Stimulated activated CD4-positive, alpha-beta T cell treated with anti-CD3 and anti-CD28 coated beads, Interleukin-2, amount 100 ng/mL, for 24 hours (primary cell): Measurements from ENCODE around the gene PARP6.
A peak's percentile ranks its signal among the peaks of the same experiment; 100 is the strongest.

Source experiments
- DNase-seq, 2 donors: peaks; one replicate each; pipeline ENCODE4 v3.0.0-alpha.2; 2020

PARP6 gene

GRCh38 chr15:72230197-72231065, 41.9 kb downstream of the PARP6 start:
- peak; percentile 87 to 96 for DNase-seq

- no peak for DNase-seq
Observed at GRCh38 chr15:72229947-72230196, 42.5 kb downstream of the PARP6 start.

DNA sequence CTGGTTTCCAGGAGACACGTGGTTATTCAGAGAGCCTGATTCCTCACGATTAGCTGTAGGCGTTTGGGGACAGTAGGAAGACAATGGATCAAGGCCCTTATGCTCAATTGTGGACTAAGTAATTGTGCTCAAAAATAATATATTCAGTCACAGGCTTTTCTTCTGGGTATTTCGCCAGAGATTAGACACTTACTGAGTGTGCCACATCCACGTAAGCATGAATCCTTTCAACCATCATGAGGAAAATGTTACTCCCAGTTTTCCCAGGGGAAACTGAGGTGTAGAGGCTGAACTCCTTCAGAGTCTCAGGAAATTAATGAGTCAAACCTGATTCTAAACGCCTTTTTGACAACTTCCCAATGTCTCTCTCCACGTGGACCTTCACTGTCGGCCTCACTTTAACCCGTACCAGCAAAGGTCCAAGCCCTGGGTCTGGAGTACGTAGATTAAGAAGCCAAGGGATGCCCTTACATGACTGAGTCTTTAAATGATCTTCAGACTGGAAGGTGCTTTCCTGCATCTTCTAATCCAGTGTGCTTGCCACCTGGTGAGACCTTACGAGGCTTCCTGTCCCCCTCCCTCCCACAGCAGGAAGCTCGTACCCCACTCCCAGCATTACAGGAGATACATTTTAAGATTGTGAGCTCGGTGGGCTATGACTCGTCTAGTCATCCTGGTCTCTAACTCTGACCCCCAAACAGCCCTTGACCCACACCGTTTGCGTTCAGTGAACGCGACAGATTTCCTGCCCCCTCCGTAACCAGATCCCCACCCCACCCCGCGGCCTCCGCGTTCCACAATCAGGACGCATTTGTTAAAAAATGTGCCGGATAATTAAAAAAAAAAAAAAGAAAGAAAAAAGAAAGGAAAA, 43.0 kb downstream of the PARP6 start:
- peak; percentile 48 to 52 for DNase-seq

GRCh38 chr15:72227720-72228119, 44.6 kb downstream of the PARP6 start:
- peak in 1 of 2 donors; percentile 30 for DNase-seq

DNA sequence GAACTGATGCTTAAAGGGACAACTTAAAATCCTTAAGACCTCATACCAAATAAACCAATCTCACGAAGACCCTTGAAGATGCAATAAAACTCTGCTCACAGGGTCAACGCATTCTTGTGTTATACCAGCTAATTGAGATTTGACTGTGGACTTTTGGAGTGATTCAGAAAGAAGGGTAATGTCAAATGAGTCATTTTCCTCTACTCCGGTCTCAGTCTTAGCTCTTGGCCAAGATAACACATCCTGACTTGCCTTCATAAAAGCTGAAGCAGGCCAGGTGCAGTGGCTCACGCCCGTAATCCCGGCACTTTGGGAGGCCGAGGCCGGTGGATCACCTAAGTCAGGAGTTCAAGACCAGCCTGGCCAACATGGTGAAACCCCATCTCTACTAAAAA, 45.2 kb downstream of the PARP6 start:
- peak; percentile 60 to 64 for DNase-seq

- DNase-seq, result no peak
Observed at GRCh38 chr15:72223278-72223677, 49.1 kb downstream of the PARP6 start.

- DNase-seq, result no peak
Observed at GRCh38 chr15:72222393-72222792, 50.0 kb downstream of the PARP6 start.

DNA sequence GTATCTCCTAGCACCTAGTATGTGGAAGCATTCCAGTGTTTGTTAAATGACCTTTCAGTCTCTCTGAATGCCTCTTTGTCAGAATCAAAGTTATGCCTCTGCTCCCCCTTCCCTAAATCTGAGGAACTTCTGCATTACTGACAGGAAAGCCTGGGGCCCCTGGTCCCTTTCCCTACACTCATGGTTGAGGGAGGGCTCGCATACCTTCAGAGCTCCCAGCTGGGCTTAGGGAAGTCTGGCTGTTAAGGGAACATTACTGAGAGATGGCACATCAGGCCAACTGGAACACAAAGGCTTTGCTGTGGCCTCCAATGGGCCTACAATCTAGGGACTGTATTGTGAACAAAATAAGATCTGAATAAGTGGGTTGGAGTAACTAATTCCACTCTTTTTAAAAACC, 51.7 kb downstream of the PARP6 start:
- no peak for DNase-seq

- no peak for DNase-seq
Observed at GRCh38 chr15:72217216-72217615, 55.1 kb downstream of the PARP6 start.

DNA sequence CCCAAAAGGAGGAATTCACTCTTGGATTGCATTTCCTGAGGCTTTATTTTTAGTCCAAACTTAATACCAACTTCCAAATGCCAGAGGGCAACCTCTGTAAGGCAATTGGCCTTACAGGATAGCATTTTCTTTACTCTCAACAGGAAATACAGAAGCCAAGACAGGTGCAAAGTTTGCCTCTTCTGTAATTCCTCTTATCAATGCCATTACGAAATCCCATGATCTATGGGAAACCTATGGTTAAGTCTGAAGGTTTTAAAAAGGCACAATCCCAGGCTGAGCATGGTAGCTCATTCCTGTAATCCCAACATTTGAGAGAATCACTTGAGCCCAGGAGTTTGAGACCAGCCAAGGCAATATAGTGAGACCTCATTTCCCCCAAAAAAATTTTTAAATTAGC, 56.3 kb downstream of the PARP6 start:
- DNase-seq, result no peak

GRCh38 chr15:72207558-72208085, 64.7 kb downstream of the PARP6 start:
- DNase-seq, result no peak

DNA sequence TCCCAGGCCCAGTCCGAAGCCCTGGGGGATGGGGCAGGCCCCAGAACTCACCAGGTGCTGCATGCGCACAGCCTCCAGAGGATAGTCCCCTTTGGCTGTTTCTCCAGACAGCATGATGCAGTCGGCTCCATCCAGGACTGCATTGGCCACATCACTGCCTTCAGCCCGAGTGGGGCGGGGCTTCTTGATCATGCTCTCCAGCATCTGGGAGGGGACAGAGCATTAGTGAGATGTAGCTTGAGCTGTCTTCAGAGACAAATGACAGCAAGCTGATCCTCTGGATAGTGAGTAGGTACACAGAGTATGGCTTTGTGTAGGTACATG, 65.7 kb downstream of the PARP6 start:
- DNase-seq, result no peak

- no peak for DNase-seq
Observed at GRCh38 chr15:72205896-72206676, 66.3 kb downstream of the PARP6 start.

GRCh38 chr15:72205273-72205672, 67.1 kb downstream of the PARP6 start:
- no peak for DNase-seq

DNA sequence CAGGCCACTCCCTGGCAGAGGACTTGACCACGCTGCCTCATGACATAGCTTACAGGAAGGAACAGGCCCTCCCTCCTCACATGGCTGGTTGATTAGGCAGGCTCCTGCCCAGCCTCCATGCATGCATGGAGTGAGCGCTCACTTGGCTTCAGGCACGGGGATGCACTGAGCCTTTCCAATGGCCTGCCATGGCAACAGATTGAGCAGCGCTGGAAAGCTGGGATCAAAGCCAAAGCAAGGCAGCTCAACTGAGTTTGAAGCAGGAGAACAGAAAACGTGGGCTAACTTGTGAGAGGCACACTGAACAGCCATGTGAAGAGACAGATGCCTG, 68.9 kb downstream of the PARP6 start:
- no peak for DNase-seq

GRCh38 chr15:72202801-72203506, 69.4 kb downstream of the PARP6 start:
- DNase-seq, result no peak

DNA sequence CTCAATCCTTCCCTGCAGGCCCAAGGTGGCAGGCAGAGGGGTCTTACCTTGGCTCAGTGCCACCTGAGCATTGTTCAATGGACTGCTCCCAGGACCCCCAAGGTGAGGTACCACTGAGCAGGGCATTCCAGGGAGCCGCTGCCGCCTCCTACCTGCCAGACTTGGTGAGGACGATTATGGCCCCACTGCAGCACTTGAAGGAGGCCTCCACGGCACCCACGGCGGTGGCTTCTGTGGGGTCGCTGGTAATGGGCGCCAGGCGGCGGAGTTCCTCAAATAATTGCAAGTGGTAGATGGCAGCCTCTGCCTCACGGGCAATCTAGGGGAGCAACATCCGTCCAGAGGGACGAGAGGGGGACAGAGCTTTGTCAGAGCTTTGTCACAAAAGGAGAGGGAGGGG, 70.1 kb downstream of the PARP6 start:
- no peak for DNase-seq

- no peak for DNase-seq
Observed at GRCh38 chr15:72201391-72201921, 70.9 kb downstream of the PARP6 start.

DNA sequence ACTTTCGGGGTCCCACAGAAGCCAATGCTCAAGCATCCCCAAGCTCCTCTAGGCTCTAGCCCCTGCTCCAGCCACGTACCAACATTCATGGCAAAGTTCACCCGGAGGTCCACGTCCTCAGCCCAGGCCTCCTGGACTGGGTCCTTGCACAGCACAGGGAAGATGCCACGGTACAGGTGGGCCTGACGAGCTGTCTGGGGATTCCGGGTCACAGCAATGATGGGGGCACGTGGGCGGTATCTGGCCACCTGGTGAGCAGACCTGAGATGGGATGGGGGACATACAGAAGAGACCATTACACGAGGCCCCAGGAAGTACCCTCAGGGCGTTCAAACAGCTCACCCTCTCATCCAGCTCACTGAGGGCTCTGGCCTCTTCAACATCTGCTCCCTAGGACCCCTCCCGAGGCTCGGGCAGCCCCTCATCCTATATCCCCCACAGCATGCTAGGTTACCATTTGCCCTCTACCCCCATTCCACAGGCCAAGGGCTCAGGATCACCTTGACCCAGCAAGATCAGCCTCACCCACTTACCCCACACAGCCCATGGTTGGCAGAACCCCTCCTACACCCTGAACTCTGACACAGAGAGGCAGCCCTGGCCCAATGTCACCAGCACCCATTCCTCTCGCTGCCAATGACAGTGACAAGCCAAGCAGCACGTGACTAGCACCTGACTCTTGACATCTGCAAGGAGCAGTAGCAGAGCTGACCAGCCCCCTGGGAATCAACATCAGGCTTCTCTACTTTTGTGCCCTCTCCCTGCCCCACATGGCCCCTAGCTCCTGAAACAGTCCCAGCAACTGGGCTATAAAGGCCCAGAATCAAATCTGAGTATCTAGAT, 71.7 kb downstream of the PARP6 start:
- DNase-seq, result no peak

GRCh38 chr15:72199721-72200212, 72.6 kb downstream of the PARP6 start:
- DNase-seq, result peak; percentile 70 to 73

- DNase-seq, result no peak
Observed at GRCh38 chr15:72199205-72199515, 73.2 kb downstream of the PARP6 start.
